NT2/D1 (cell line): Measurements from ENCODE around the gene PHIP.

Experiments
- SUZ12 ChIP-seq: IDR thresholded peaks from 2 replicates; pipeline ENCODE4 v1.6.1; 2011; ENCODE audit not compliant: insufficient read length, insufficient read depth; ENCODE audit errors: extremely low read depth
- YY1 ChIP-seq: IDR thresholded peaks from 2 replicates; pipeline ENCODE4 v1.6.1; 2011; ENCODE audit not compliant: insufficient read length, insufficient read depth
- ZNF274 ChIP-seq: IDR thresholded peaks from 2 replicates; pipeline ENCODE4 v1.6.1; 2011; ENCODE audit warnings: mild to moderate bottlenecking, low read depth, low read length

- no peak for TF ChIP-seq ZNF274
- no peak for TF ChIP-seq YY1
- TF ChIP-seq SUZ12: no peak
These were observed 20.3 kb downstream of the PHIP start for GRCh38 chr6:79057746-79058145.
